Duodenal mucosa (tissue), 2 donors: ENCODE measurements around the gene MT1A.

Source experiments
- H3K27ac ChIP-seq: one replicate; pipeline ENCODE4 v1.7.0; 2013; ENCODE audit warnings: low read depth, low read length
- H3K27me3 ChIP-seq, 2 donors: one replicate each; pipeline ENCODE4 v1.7.0; 2013; ENCODE audit warnings: low read length in 2 of 2, control low read depth in 1 of 2; ENCODE audit not compliant: insufficient read depth in 2 of 2, control insufficient read depth in 1 of 2
- H3K36me3 ChIP-seq, 2 donors: one replicate each; pipeline ENCODE4 v1.7.0; 2013; ENCODE audit warnings: low read length in 2 of 2, control low read depth in 1 of 2; ENCODE audit not compliant: insufficient read depth in 2 of 2, control insufficient read depth in 1 of 2
- H3K4me1 ChIP-seq, 2 donors: one replicate each; pipeline ENCODE4 v1.7.0; 2013; ENCODE audit warnings: low read length in 2 of 2, control low read depth in 1 of 2; ENCODE audit not compliant: insufficient read depth in 2 of 2, control insufficient read depth in 1 of 2
- H3K4me3 ChIP-seq, 2 donors: one replicate each; pipeline ENCODE4 v1.7.0; 2013; ENCODE audit warnings: low read length in 2 of 2, low read depth in 1 of 2
- H3K9ac ChIP-seq, 2 donors: one replicate each; pipeline ENCODE4 v1.7.0; 2013; ENCODE audit warnings: low read length in 2 of 2, low read depth in 1 of 2
- H3K9me3 ChIP-seq, 2 donors: one replicate each; pipeline ENCODE4 v1.7.0; 2013; ENCODE audit warnings: low read length in 2 of 2, control low read depth in 1 of 2; ENCODE audit not compliant: control insufficient read depth in 1 of 2

Gene MT1A

GRCh38 chr16:56630134-56630533 is 8.3 kb upstream of the MT1A start:
- Histone ChIP-seq H3K4me1 (peaks cover 0 to 22% of the 10 kb centered on the region in 2 donors), H3K27ac (no peak overlapping the region)

GRCh38 chr16:56631197-56631596 is 7.3 kb upstream of the MT1A start:
- Histone ChIP-seq H3K9ac (no peak overlapping the region), H3K4me3 (no peak overlapping the region), H3K9me3 (no peaks in the 10 kb centered on the region), H3K36me3 (no peaks in the 10 kb centered on the region), H3K27me3 (peaks cover 10 to 12% of the 10 kb centered on the region in 2 donors), H3K4me1 (peaks cover 0 to 23% of the 10 kb centered on the region in 2 donors), H3K27ac (no peak overlapping the region)

More at GRCh38 chr16:56630134-56630533, 8.3 kb upstream of the MT1A start:
- Histone ChIP-seq H3K4me3 (no peak overlapping the region), H3K27me3 (peaks cover under 1 to 8% of the 10 kb centered on the region in 2 donors), H3K36me3 (no peaks in the 10 kb centered on the region), H3K9ac (no peak overlapping the region), H3K9me3 (no peaks in the 10 kb centered on the region)

GRCh38 chr16:56631832-56632155 is 6.7 kb upstream of the MT1A start:
- peaks cover 14 to 16% of the 10 kb centered on the region in 2 donors for H3K27me3 ChIP-seq
- H3K9me3 ChIP-seq = no peaks in the 10 kb centered on the region
- peak overlapping the region; percentile 65 for H3K27ac ChIP-seq
- H3K36me3 ChIP-seq = no peaks in the 10 kb centered on the region
- peaks cover 0 to 19% of the 10 kb centered on the region in 2 donors for H3K4me1 ChIP-seq
- peak overlapping the region; percentile 58 to 89 for H3K9ac ChIP-seq
- H3K4me3 ChIP-seq = peak overlapping the region; percentile 74 to 84

GRCh38 chr16:56632156-56632847 is 6.2 kb upstream of the MT1A start, which contains the start of gene MT1M:
TSS of gene MT1M (plus strand) at chr16:56632659. CDS start at chr16:56632732, 73 bp downstream.
- Histone ChIP-seq H3K27ac (peak within 1 kb of the TSS; percentile 65), H3K27me3 (peaks cover 14 to 18% of the 10 kb centered on the region in 2 donors)

GRCh38 chr16:56632848-56633365 is 5.6 kb upstream of the MT1A start:
- peak overlapping the region; percentile 58 to 89 for H3K9ac ChIP-seq
- peaks cover 18% of the 10 kb centered on the region in 2 donors for H3K27me3 ChIP-seq
- peak overlapping the region; percentile 65 for H3K27ac ChIP-seq
- H3K4me3 ChIP-seq = peak overlapping the region; percentile 74 to 84
- peaks cover 3 to 20% of the 10 kb centered on the region in 2 donors for H3K4me1 ChIP-seq
- no peaks in the 10 kb centered on the region for H3K9me3 ChIP-seq
- H3K36me3 ChIP-seq = no peaks in the 10 kb centered on the region

More at GRCh38 chr16:56632156-56632847, 6.2 kb upstream of the MT1A start, which contains the start of gene MT1M:
- no peaks in the 10 kb centered on the region for H3K36me3 ChIP-seq
- no peaks in the 10 kb centered on the region for H3K9me3 ChIP-seq
- H3K9ac ChIP-seq = peak within 1 kb of the TSS; percentile 58 to 89
- H3K4me1 ChIP-seq = peaks cover 0 to 18% of the 10 kb centered on the region in 2 donors
- H3K4me3 ChIP-seq = peak within 1 kb of the TSS; percentile 74 to 84

- Histone ChIP-seq H3K27me3 (peaks cover 18 to 19% of the 10 kb centered on the region in 2 donors), H3K4me3 (peak overlapping the region; percentile 74 to 84), H3K4me1 (peaks cover 5 to 27% of the 10 kb centered on the region in 2 donors), H3K27ac (no peak overlapping the region), H3K9me3 (no peaks in the 10 kb centered on the region), H3K9ac (peak overlapping the region in 1 of 2 donors; percentile 89), H3K36me3 (no peaks in the 10 kb centered on the region)
Observed at GRCh38 chr16:56633535-56633934, 4.9 kb upstream of the MT1A start.

GRCh38 chr16:56634715-56635440 is 3.6 kb upstream of the MT1A start:
- no peaks in the 10 kb centered on the region for H3K36me3 ChIP-seq
- no peak overlapping the region for H3K9ac ChIP-seq
- no peak overlapping the region for H3K27ac ChIP-seq
- peaks cover 12 to 39% of the 10 kb centered on the region in 2 donors for H3K4me1 ChIP-seq
- H3K27me3 ChIP-seq = peaks cover 18 to 19% of the 10 kb centered on the region in 2 donors
- no peaks in the 10 kb centered on the region for H3K9me3 ChIP-seq
- H3K4me3 ChIP-seq = peak overlapping the region; percentile 36 to 43

GRCh38 chr16:56635441-56635967 is 3.0 kb upstream of the MT1A start:
- Histone ChIP-seq H3K4me3 (peak overlapping the region in 1 of 2 donors; percentile 43), H3K9ac (no peak overlapping the region), H3K27ac (no peak overlapping the region), H3K9me3 (no peaks in the 10 kb centered on the region), H3K4me1 (peaks cover 13 to 39% of the 10 kb centered on the region in 2 donors), H3K36me3 (no peaks in the 10 kb centered on the region), H3K27me3 (peaks cover 18 to 19% of the 10 kb centered on the region in 2 donors)

GRCh38 chr16:56636616-56637413 is 1.7 kb upstream of the MT1A start:
- no peak overlapping the region for H3K4me3 ChIP-seq
- no peaks in the 10 kb centered on the region for H3K36me3 ChIP-seq
- no peak overlapping the region for H3K9ac ChIP-seq
- H3K27me3 ChIP-seq = peaks cover 18 to 19% of the 10 kb centered on the region in 2 donors
- H3K4me1 ChIP-seq = peaks cover 13 to 37% of the 10 kb centered on the region in 2 donors
- no peaks in the 10 kb centered on the region for H3K9me3 ChIP-seq
- H3K27ac ChIP-seq = no peak overlapping the region
